Measurements from ENCODE around the gene KRTAP19-8. TPM values are rescaled to one million over a fixed set of nuclear protein-coding genes. Genes with fewer than 3 reads are reported as not detected.

The KRTAP19-8 gene
- polyA plus RNA-seq, 1 donor (not counting 4 experiments of a cell fraction or from before 2014, with no cell fraction given) = not detected

DNA sequence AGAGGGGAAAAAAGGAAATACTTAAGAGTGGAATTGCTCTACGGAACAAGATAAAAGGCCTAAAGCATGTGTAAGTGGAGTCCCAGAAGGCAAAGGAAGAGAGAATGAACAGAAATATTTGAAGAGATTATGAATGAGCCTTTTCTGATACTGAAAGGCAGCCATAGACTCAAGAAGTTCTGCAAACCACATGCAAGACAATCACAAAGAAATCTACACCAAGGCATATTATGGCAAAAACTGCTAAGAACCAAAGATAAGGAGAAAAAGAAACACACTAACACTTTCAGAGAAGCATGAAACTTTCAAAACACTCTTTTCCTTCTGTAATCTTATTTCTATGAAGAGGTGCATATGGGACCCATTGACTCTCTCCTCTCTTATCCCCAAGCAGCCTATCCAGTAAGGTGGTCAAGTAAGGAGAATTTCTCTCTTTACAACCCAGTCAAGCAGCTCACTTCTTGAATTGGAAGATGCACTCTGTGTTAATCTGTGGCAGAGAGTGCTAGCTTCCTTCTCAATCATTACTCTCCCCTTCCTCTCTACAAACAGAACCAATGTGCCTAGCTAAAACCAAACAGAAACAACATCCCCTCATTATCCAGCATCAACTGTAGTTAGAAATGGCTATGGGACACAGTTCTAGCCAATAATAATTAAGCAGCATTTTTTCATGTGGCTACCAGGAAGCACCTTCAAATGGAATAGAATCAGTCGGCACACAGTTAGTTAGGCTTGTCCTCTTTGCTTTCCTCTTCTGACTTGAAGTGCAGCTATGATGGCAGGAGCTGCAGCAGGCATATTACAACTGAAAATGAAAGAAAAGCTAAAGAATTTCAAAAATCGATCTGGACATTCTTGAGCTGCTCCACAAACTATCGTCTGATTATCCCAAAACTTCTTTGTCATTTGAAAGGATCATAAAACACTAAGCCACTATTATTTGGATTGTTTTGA, 25.9 kb downstream of the KRTAP19-8 start:
- Histone ChIP-seq H3K9me1 (ENCODE audit: control insufficient read depth, extremely low read depth, insufficient read depth, low read length) (no peaks in the 10 kb centered on the region), H3K9me3 (ENCODE audit: control insufficient read depth, low read depth, low read length) (no peaks in the 10 kb centered on the region), H3K36me3 (ENCODE audit: control insufficient read depth in 2 of 2, extremely low read depth in 1 of 2, insufficient read depth in 2 of 2, low read length in 2 of 2) (no peaks in the 10 kb centered on the region), H3K27ac (ENCODE audit: control insufficient read depth, insufficient read depth, low read length) (no peak overlapping the region), H3K4me3 (ENCODE audit: control insufficient read depth in 2 of 3, extremely low read depth in 1 of 3, insufficient read depth in 2 of 3, low read depth in 1 of 3, low read length in 3 of 3) (no peak overlapping the region), H3K79me2 (ENCODE audit: control insufficient read depth, insufficient read depth, low read length) (no peaks in the 10 kb centered on the region), H3K27me3 (ENCODE audit: control insufficient read depth, extremely low read depth, insufficient read depth, low read length) (no peaks in the 10 kb centered on the region), H4K20me1 (ENCODE audit: control insufficient read depth, extremely low read depth, insufficient read depth, low read length) (no peaks in the 10 kb centered on the region), H3K4me2 (ENCODE audit: control insufficient read depth, extremely low read depth, insufficient read depth, low read depth, low read length) (no peak overlapping the region), H2AFZ (ENCODE audit: control insufficient read depth, low read length) (no peak overlapping the region), H3K4me1 (ENCODE audit: control insufficient read depth, extremely low read depth, insufficient read depth, low read length) (peaks cover 15% of the 10 kb centered on the region), H3K9ac (ENCODE audit: control insufficient read depth, extremely low read depth, insufficient read depth, low read length) (no peak overlapping the region)
- TF ChIP-seq EZH2 (IDR thresholded peaks at IDR 0.05; ENCODE audit: low read length) = no peak
- TF ChIP-seq, protein P1, sequence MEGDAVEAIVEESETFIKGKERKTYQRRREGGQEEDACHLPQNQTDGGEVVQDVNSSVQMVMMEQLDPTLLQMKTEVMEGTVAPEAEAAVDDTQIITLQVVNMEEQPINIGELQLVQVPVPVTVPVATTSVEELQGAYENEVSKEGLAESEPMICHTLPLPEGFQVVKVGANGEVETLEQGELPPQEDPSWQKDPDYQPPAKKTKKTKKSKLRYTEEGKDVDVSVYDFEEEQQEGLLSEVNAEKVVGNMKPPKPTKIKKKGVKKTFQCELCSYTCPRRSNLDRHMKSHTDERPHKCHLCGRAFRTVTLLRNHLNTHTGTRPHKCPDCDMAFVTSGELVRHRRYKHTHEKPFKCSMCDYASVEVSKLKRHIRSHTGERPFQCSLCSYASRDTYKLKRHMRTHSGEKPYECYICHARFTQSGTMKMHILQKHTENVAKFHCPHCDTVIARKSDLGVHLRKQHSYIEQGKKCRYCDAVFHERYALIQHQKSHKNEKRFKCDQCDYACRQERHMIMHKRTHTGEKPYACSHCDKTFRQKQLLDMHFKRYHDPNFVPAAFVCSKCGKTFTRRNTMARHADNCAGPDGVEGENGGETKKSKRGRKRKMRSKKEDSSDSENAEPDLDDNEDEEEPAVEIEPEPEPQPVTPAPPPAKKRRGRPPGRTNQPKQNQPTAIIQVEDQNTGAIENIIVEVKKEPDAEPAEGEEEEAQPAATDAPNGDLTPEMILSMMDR (optimal IDR thresholded peaks at IDR 0.05 in 1 of 3, IDR thresholded peaks at IDR 0.05 in 1 of 3, conservative IDR thresholded peaks at IDR 0.05 in 1 of 3; ENCODE audit: extremely low read depth in 1 of 3, insufficient read depth in 2 of 3, low read length in 3 of 3) = no peak
- DNase-seq (ENCODE audit: low read depth, low spot score) (no peak), FAIRE-seq (no peak)
- dilution Hi-C loops (cut with MboI; ENCODE audit: extremely low pct_ligation_motif_present, low sequenced_read_pairs) = no loop called here

DNA sequence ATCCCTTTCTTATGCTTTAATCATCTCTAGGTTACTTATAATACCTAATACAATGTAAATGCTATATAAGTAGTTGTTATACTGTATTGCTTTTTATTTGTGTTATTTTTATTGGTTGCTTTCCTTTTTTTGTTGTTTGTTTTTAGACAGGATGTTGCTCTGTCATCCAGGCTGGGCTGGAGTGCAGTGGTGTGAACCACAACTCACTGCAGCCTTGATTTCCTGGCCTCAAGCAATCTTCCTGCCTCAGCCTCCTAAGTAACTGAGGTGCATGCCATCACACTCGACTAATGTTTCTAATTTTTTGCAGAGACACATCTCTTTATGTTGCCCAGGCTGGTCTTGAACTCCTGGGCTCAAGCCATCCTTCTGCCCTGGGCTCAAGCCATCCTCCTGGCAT, 26.9 kb downstream of the KRTAP19-8 start:
- dilution Hi-C loops (cut with MboI; ENCODE audit: extremely low pct_ligation_motif_present, low sequenced_read_pairs) = no loop called here
- Histone ChIP-seq H3K27ac (ENCODE audit: control insufficient read depth, insufficient read depth, low read length) (no peak overlapping the region), H3K9ac (ENCODE audit: control insufficient read depth, extremely low read depth, insufficient read depth, low read length) (no peak overlapping the region), H2AFZ (ENCODE audit: control insufficient read depth, low read length) (no peak overlapping the region), H3K4me2 (ENCODE audit: control insufficient read depth, extremely low read depth, insufficient read depth, low read depth, low read length) (no peak overlapping the region), H3K9me3 (ENCODE audit: control insufficient read depth, low read depth, low read length) (no peaks in the 10 kb centered on the region), H3K36me3 (ENCODE audit: control insufficient read depth in 2 of 2, extremely low read depth in 1 of 2, insufficient read depth in 2 of 2, low read length in 2 of 2) (no peaks in the 10 kb centered on the region), H4K20me1 (ENCODE audit: control insufficient read depth, extremely low read depth, insufficient read depth, low read length) (no peaks in the 10 kb centered on the region), H3K9me1 (ENCODE audit: control insufficient read depth, extremely low read depth, insufficient read depth, low read length) (no peaks in the 10 kb centered on the region), H3K4me3 (ENCODE audit: control insufficient read depth in 2 of 3, extremely low read depth in 1 of 3, insufficient read depth in 2 of 3, low read depth in 1 of 3, low read length in 3 of 3) (no peak overlapping the region), H3K4me1 (ENCODE audit: control insufficient read depth, extremely low read depth, insufficient read depth, low read length) (peaks cover 15% of the 10 kb centered on the region), H3K79me2 (ENCODE audit: control insufficient read depth, insufficient read depth, low read length) (no peaks in the 10 kb centered on the region), H3K27me3 (ENCODE audit: control insufficient read depth, extremely low read depth, insufficient read depth, low read length) (no peaks in the 10 kb centered on the region)
- no peak for TF ChIP-seq EZH2 (IDR thresholded peaks at IDR 0.05; ENCODE audit: low read length)
- TF ChIP-seq, protein P1 (optimal IDR thresholded peaks at IDR 0.05 in 1 of 3, IDR thresholded peaks at IDR 0.05 in 1 of 3, conservative IDR thresholded peaks at IDR 0.05 in 1 of 3; ENCODE audit: extremely low read depth in 1 of 3, insufficient read depth in 2 of 3, low read length in 3 of 3) = no peak
- DNase-seq (ENCODE audit: low read depth, low spot score) (no peak), FAIRE-seq (no peak)
